HepG2 (cell line): Measurements from ENCODE around the gene FAHD1.

ENCODE experiments used
- BCL3 ChIP-seq: sonication (generic); formaldehyde crosslinking; IDR thresholded peaks from 2 replicates; pipeline ENCODE4 v1.5.1; 2020; ENCODE audit warnings: mild to moderate bottlenecking, missing genetic modification reagents, moderate library complexity
- CTCF ChIP-seq: sonication (generic); formaldehyde crosslinking; IDR thresholded peaks from 2 replicates; pipeline ENCODE4 v1.5.0; 2020; ENCODE audit warnings: mild to moderate bottlenecking, missing genetic modification reagents, moderate library complexity
- HDAC2 ChIP-seq: sonication (generic); formaldehyde crosslinking; IDR thresholded peaks from 2 replicates; pipeline ENCODE4 v1.4.0; 2020; ENCODE audit warnings: missing genetic modification reagents
- ZFP36 ChIP-seq: fragments of 150-350 bp; IDR thresholded peaks from 2 replicates; pipeline ENCODE4 v1.6.1; 2018; ENCODE audit warnings: borderline replicate concordance, low read length, low read depth; ENCODE audit not compliant: partially characterized antibody
- ZNF605 ChIP-seq: sonication (generic); formaldehyde crosslinking; IDR thresholded peaks from 2 replicates; pipeline ENCODE4 v1.8.0; 2022; ENCODE audit warnings: mild to moderate bottlenecking, missing genetic modification reagents

GRCh38 chr16:1784977-1785845 is 41.8 kb upstream of the FAHD1 start:
- TF ChIP-seq BCL3 (CRISPR knock-in tag) (no peak), ZFP36 (no peak), ZNF605 (CRISPR knock-in tag) (no peak), CTCF (CRISPR knock-in tag) (no peak), HDAC2 (CRISPR knock-in tag) (no peak)
